GM04503 (cell line): ENCODE data around the gene TSGA10.
A peak's percentile ranks its signal among the peaks of the same experiment; 100 is the strongest.
"Not testable (repeated sequence)": the region's sequence is repeated elsewhere in the genome, so short reads cannot be mapped to it uniquely, and the experiment has no call there.

Experiments
- DNase-seq: peaks from one replicate; pipeline ENCODE4 v3.0.0-alpha.2; 2012; ENCODE audit warnings: low read depth

TSGA10 gene

DNA sequence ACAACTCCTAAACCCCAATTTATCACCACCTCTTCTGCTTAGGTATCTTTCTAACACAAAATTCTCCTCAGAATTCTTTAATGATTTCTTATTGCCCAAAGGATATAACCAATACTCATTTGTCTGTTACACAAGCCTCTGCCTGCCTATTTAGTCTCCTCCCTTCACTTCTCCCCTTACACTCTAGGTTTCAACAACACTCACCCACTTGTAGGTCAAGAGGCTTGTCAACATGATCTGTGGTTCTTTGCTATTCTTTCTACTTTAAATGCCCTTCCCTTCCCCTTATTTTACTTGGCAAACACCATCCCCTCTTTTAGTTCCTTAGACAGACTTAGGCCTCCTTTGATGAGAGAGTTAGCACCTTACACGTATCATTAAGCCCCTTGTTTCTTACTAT, 82.2 kb downstream of the TSGA10 start:
- DNase-seq = no peak

DNA sequence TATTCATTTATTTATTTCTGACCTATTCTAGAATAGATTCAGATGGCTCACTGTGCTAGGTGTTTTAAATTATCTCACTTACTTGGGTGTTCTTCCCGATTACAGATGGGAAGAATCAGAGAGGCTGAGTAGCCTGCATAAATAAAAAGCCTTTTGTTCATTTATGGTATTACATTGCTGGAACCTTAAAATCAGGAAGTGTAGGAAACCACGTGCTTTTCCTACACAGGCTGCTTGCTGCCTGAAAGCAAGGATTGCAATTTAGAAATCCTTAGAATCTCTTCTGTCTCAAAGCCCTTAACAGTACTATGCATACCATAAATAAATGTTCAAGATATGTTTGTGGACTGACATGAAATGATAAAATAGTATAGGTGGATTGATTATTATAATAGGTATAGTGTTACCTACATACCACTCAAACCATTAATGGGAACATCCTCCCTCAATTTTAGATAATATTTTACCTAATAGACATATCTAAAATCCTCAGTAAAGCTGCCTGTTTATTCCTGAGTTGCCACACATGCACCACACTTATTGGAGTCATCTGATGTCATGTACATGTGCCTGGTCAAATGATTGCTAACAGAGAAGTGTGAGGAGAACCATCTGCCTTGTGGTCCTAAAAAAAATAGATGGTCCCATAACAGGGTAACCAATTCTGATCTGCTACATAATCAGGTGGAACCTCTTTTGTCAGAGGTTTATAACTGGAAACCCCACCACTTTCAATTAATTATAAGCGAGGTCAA, 86.7 kb downstream of the TSGA10 start:
- no peak for DNase-seq

DNA sequence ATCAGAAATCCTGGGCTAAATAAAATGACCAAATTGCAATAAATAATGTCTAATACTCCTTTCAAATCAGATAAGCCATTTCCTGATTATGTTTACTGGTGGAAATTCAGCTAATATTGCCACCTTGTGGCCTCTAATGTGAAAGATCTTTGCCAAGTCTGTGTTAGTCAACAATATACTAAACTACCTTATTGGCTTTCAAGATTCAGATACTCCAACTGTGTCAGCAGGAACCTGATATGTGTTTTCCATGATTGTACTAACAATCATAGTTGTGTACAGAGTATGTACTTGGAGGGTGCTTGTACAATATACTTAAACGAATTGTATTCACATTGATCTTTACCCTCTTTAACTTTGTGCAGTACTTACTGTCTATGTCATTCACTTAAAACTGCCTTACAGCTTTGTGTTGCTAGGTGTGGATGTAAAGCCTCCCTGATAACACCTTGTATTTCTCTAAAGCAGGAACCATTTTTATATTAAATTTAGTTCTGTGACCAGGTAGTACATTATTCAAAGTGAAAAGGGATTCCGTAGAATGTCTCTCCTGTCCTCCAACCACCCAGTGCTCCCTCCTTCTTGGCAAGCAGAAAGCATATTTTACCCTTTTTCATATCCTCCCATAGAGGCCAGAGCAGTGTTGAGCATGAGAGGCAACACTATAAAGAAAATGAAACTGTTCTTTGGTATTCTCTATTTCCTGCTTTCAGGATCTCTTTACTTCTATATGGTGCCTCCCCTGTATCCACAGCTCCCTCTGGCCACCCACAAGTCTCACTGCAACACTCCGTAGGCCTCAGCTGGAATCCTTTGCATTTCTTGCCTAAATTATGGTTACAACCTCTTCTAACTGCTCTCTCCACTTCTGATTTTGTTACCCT, 88.4 kb downstream of the TSGA10 start:
- peak; percentile 4 for DNase-seq

DNA sequence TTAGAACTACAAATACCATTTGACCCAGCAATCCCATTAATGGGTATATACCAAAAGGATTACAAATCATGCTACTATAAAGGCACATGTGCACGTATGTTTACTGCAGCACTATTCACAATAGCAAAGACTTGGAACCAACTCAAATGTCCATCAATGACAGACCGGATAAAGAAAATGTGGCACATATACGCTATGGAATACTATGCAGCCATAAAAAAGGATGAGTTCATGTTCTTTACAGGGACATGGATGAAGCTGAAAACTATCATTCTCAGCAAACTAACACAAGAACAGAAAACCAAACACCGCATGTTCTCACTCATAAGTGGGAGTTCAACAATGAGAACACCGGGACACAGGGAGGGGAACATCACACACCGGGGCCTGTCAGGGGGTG, 105.6 kb downstream of the TSGA10 start:
- not testable (repeated sequence) for DNase-seq

DNA sequence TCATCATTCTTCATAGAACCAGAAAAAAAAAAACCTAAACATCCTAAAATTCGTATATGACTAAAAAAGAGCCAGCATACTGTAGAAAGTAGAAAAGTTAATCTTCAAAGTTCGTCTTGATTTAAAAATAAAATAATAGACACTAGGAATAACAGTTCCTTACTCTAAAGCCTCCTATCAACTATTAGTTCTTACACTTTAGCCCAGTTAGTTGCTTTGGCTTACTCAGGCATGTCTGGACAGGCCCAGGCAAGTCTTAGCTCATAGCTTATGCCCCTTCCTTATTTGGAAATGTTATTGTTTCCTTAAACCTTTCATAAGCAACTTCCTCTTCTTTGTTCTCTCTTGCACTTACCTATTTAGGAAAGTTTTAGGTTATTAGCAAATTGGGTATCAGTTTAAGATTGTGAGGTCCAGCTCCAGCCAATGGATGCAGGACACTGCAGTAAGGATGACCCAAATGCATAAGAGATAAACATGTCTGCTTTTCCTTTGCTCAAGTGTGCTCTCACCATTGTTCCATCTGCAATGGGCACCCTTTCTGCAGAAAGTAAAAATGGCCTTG, 113.9 kb downstream of the TSGA10 start:
- not testable (repeated sequence) for DNase-seq

DNA sequence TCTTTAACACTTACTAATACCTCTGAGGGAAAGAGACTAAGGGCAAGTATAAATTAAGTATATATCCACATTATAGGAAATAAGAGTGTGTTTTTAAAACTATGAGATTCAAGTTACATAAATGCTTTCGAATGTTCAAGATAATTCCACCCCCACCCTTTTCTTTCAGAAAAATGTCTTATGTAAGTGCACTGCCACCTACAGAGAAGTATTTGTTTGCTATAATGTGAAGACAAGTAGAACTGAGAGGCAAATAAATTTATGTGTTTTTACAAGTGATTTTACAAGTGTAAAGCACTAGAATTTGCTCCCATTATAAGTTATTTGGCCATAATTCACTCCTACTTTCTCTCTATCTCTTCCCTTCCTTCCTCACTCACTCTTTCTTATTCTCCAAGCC, 118.8 kb downstream of the TSGA10 start:
- no peak for DNase-seq

DNA sequence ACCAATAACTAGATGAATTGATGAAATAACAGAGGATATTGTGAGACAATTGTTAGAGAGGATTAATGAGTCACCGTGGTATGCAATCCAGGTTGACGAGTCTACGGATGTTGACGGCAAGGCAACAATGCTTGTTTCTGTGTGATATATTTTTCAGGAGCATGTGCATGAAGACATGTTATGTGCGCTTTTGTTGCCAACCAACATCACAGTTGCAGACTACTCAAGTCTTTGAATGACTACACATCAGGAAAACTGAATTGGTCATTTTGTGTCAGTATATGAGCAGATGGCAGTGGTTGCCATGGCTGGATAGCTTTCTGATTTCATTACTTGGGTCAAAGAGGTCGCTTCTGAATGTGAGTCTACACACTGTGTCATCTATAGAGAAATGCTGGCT, 122.0 kb downstream of the TSGA10 start:
- DNase-seq = no peak

DNA sequence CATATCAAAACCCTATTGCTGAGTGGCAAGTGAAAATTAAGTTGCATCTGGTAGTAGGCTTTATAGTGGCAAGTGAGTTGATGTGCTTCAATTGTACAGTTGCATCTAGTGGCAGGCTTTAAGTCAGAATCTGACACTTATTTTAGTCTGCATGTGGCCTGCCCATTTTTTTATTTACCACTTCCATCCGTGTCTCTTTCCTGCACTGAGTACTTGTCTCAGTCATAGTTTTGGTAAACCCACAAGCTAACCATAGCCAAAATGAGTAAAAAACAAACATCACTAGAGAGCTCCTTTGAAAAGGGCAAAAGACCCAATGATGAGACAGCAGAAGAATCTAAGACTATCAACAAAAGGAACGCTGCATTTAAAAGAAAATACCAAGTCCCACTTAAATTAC, 122.7 kb downstream of the TSGA10 start:
- no peak for DNase-seq

DNA sequence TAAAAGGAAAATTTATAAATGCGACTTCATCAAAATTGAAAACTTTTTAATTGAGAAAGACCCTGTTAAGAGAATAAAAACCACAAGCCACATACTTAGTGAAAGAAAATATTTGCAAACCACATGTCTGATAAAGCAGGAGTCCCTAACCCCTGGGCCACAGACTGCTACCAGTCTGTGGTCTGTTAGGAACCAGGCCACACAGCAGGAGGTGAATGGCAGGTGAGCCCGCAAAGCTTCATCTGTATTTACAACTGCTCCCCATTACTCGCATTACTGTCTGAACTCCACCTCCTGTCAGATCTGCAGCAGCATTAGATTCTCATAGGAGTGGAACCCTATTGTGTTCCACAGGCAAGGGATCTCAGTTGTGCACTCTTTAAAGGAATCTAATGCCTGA, 123.3 kb downstream of the TSGA10 start:
- DNase-seq = no peak

DNA sequence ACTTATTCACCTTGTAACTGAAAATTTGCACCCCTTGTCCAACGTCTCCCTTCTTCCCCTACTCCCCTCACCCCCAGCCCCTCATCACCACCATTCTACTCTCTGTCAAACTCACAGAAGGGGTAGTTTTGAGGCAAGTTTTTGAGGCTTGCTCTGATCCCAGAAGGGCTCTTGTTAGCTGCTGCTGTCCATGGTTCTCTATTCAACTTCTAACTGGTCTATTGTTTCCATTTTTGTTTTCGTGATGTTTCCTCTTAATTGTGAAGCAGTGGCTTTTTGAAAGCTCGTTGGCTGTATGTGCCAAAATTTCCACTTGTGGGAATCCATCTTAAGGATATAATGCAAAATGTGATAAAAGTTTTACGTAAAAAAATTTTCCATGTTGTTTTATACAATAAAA, 126.2 kb downstream of the TSGA10 start:
- DNase-seq = no peak

DNA sequence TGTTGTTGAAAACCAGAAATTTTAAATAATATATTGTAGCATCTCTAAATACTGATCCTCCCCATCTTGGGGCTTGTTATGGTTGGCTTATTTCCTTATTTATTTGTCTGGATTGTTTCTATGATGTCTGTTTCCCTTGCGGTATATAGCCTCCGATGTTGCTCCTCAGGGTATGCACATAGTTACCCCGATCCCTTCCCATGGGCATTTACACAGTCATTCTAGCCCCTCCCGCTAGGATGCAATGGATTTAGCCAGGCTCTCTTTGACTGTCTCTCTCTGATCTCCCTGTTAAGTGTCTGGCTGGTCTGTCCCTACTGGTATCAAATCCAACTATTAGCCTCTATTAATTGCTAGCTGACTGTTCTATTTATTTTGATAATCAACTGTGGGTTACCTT, 126.9 kb downstream of the TSGA10 start:
- DNase-seq = no peak

DNA sequence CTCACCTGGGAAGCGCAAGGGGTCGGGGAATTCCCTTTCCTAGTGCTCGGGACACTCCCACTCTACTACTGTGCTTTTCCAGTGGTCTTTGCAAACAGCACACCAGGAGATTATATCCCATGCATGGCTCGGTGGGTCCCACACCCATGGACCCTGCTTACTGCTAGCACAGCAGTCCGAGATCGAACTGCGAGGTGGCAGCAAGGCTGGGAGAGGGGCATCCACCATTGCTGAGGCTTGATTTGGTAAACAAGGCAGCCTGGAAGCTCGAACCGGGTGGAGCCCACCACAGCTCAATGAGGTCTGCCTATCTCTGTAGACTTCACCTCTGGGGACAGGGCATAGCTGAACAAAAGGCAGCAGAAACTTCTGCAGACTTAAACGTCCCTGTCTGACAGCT, 154.0 kb downstream of the TSGA10 start:
- no peak for DNase-seq

DNA sequence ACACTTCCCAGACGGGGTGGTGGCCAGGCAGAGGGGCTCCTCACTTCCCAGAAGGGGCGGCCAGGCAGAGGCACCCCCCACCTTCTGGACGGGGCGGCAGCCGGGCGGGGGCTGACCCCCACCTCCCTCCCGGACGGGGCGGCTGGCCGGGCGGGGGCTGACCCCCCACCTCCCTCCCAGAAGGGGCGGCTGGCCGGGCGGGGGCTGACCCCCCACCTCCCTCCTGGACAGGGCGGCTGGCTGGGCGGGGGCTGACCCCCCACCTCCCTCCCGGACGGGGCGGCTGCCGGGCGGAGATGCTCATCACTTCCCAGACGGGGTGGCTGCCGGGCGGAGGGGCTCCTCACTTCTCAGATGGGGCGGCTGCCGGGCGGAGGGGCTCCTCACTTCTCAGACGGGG, 166.0 kb downstream of the TSGA10 start:
- DNase-seq = not testable (repeated sequence)

DNA sequence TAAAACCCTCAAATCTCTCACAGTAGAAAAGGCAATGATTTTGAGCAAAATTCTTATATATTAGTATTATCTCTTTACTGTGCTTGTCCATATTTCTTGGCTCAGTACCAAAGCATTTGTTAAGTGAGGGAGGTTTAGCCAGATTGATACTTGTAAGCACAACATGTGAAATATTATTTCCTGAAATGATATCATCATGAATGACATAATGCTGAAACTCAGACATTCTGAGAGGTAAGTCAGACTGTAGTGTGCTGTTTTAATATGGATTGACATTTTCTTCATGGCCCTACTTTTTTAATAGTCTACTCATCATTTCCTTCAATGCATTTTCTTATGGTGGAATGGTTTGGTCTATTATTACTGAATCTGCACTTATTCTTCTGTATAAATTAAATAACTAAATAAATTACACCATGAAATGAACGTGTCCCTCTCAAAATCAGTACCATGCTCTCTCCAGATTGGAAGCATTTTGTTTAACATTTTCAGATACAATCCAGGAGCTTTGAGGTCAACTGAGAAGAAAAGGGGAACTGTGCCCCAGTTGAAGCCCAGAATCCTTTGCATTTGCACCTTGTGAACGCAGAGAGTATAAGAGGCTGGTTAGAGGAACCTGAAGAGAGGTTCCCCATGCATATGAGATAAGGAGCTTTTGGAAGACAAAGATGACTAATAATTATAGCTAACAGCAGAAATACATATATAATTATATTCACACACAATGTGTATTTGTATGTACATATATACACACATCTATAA, 168.7 kb downstream of the TSGA10 start:
- no peak for DNase-seq

DNA sequence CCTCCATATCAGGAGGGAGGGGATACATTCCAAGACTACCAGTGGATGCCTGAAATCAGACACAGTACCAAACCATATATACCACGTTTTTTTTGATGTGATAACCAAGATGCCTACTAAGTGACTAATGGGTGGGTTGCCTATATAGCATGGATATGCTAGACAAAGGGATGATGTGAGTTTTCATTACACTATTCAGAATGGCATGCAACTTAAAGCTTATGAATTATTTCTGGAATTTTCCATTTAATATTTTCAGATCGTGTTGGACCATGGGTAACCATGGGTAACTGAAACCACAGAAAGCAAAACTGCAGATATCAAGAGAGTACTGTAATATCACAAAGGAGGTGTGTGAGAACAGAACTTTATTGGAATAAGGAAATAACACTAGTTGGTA, 179.1 kb downstream of the TSGA10 start:
- DNase-seq = no peak

DNA sequence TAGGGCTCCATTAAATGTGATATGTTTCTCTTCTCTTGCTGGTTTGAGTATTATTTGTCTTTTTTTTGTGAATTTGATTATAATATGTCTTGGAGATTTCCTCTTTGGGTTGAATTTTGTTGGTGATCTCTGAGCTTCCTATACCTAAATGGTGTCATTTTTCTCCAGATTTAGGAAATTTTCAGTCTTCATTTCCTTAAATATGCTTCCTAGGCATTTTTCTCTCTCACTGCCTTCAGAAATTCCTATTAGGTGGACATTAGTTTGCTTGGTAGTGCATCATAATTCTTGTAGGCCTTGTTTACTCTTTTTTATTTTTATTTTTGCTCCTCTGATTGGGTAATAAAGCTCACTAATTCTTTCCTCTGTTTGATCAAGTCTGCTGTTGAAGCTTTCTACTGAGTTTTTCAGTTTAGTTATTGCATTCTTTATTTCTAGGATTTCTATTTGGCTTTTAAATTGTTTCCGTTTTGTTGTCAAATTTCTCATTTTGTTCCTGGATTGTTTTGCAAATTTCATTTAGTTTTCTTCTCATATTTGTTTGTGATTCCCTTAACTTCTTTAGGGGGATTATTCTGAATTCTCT, 182.1 kb downstream of the TSGA10 start:
- DNase-seq = no peak

DNA sequence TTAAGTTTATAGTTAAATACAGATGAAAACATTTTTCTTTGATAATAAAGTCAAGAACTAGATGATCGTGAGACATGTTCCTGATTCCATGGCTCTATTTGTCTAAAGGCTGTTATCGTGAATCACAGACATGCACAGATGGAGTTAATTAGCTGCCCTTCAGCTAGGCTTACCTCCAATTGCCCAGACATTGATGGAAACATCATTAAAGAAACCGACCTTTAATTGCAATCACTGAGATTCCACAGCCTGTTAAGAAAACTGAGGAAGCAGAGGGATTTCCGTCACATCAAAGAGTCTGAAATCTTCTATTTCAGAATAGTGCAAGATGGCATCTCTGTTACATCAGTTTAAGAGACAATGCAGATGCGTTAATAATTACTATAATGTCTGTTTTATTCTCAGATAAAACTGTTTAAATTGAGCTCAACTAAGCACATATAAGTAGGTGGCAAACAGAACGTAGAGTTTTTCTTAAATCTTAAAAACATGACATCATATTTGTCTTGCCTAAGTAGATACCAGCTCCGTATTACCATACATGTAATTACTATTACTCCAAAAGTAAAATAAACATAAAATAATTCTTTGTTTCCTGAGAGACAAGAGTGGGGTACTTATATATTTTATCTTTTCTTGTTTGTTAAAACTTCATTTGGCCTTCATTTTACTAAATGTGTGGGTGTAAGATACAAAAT, 194.8 kb downstream of the TSGA10 start:
- no peak for DNase-seq

DNA sequence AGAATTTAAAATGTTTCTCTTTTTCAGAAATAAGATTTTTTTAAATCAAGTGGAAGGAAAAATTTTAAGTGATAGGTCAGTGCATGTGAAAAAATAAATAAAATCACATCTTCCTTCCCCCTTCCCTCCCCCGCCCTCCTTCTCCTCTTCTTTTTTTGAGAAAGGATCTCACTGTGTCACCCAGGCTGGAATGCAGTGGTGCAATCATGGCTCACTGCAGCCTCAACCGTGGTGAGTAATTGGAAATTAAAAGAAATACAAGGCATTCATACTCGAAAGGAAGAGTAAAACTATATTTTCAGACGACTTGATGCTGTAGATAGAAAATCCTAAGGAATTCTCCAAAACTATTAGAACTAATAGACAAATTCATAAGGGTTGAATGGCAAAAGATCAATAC, 201.8 kb downstream of the TSGA10 start:
- no peak for DNase-seq

DNA sequence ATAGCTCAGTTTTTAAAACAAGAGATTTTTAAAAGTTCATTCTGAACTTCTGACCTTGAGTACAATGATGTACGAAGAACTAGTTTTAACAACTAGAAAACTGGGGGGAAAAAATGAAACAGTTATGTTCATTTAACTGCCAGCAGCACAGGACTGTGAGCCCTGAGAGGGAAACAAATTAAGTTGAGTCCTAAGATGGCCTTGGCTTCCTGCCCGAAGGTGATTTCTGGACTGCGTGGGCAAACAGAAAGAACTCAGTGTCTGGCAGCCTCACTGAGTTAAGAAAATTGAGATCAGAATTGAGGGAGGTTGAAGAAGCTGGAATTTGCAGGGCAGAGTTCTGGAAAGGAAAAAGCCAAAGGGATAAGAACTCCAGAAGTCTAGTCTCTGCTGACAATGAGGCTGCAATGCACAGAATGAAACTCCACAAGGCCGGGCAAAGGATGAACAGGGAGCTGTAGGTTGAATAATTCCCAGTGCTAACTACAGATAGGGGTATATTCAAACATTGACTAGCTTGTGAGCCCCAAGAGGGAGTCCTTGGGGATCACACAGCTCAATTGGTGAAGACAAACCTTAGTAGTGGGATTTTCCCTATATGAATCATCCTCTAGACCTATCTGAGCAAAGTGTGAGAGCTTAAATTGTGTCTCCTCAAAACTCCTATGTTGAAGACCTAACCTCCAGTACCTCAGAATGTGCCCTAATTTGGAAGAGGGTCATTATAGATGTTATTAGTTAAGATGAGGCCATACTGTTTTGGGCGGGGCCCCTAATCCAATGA, 205.6 kb downstream of the TSGA10 start:
- no peak for DNase-seq

DNA sequence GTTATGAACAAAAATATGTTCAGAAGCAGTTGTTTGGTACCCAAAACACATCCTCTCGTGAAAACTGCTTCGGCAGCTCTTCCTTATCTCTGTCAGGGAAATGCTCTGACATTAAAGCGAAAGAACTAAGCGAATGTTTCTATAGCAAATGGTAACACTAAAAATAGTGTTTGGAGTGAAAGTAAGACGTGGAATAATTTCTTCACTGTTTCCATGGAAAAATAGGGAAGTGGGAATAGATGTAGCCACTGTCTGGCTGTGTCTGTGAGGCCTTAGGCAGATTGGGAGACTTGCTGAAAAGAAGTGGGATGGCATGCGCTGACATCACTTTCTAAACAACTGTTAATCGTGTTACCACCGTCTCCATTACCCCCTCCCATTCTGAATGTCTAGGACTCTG, 207.2 kb downstream of the TSGA10 start:
- DNase-seq = no peak
